MM.1S (cell line): ENCODE results near the gene RGS11.

ENCODE experiments used
- EZH2 ChIP-seq: fragments of 300-600 bp; sonication (generic); optimal IDR thresholded peaks from 2 replicates; pipeline ENCODE3; 2017; ENCODE audit warnings: low read depth, mild to moderate bottlenecking, antibody characterized with exemption, low read length, mixed read lengths
- EZH2phosphoT487 ChIP-seq: fragments of 300-600 bp; sonication (generic); IDR thresholded peaks from 2 replicates; pipeline ENCODE4 v1.6.1; 2018; ENCODE audit warnings: antibody characterized with exemption, low read length
- TF ChIP-seq, protein P1 (sequence below): fragments of 300-600 bp; sonication (generic); IDR thresholded peaks from 2 replicates; pipeline ENCODE4 v1.5.1; 2016; ENCODE audit warnings: antibody characterized with exemption, low read length, mixed read lengths

DNA sequence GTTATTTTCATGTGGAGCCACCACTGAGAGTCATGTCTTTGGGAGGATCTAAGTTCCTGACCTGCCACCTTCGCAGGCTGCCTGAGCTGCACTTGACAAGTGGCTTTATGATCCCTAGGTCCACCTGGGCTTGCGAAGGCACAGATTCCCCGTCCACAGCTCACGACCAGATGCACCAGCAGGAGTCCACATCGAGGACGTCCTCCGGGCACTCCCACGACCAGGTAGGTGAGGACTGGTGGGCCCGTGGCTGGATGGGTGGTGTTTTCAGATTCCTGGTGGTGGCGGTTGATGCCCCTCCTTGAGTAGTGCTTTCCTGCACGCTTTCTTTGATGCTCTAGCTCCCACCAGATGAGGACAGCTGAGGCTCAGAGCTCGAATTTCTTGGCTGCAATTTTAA, 26.3 kb downstream of the RGS11 start:
- TF ChIP-seq, protein P1, sequence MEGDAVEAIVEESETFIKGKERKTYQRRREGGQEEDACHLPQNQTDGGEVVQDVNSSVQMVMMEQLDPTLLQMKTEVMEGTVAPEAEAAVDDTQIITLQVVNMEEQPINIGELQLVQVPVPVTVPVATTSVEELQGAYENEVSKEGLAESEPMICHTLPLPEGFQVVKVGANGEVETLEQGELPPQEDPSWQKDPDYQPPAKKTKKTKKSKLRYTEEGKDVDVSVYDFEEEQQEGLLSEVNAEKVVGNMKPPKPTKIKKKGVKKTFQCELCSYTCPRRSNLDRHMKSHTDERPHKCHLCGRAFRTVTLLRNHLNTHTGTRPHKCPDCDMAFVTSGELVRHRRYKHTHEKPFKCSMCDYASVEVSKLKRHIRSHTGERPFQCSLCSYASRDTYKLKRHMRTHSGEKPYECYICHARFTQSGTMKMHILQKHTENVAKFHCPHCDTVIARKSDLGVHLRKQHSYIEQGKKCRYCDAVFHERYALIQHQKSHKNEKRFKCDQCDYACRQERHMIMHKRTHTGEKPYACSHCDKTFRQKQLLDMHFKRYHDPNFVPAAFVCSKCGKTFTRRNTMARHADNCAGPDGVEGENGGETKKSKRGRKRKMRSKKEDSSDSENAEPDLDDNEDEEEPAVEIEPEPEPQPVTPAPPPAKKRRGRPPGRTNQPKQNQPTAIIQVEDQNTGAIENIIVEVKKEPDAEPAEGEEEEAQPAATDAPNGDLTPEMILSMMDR, result no peak
- TF ChIP-seq EZH2, result no peak
- no peak for TF ChIP-seq EZH2phosphoT487
